Endodermal cell (in vitro differentiated cells): ENCODE data around the gene VAT1. TPM values are rescaled to one million over a fixed set of nuclear protein-coding genes. Genes with fewer than 3 reads are reported as not detected.

Source experiments
- DNase-seq: peaks from one replicate; pipeline ENCODE4 v3.0.0-alpha.2; 2017
- H3K27ac ChIP-seq: 2 replicates; pipeline ENCODE4 v1.5.1; 2013; ENCODE audit warnings: mild to moderate bottlenecking, low read depth, low read length, moderate library complexity
- H3K27me3 ChIP-seq: 2 replicates; pipeline ENCODE4 v1.6.1; 2013; ENCODE audit warnings: mild to moderate bottlenecking, low read length, moderate library complexity; ENCODE audit not compliant: insufficient read depth, control insufficient read depth, poor library complexity, severe bottlenecking
- H3K36me3 ChIP-seq: 2 replicates; pipeline ENCODE4 v1.7.0; 2013; ENCODE audit warnings: mild to moderate bottlenecking, low read length, moderate library complexity; ENCODE audit not compliant: control insufficient read depth, insufficient read depth
- H3K4me1 ChIP-seq: one replicate; pipeline ENCODE4 v1.7.0; 2013; ENCODE audit warnings: low read length; ENCODE audit not compliant: control insufficient read depth, insufficient read depth
- H3K4me3 ChIP-seq: 2 replicates; pipeline ENCODE4 v1.5.1; 2013; ENCODE audit warnings: mild to moderate bottlenecking, low read length, moderate library complexity
- H3K9ac ChIP-seq: 2 replicates; pipeline ENCODE4 v1.6.1; 2013; ENCODE audit warnings: mild to moderate bottlenecking, low read length, moderate library complexity; ENCODE audit not compliant: poor library complexity, severe bottlenecking; ENCODE audit errors: extremely low read depth
- H3K9me3 ChIP-seq: 2 replicates; pipeline ENCODE4 v1.6.1; 2013; ENCODE audit warnings: mild to moderate bottlenecking, low read length, moderate library complexity; ENCODE audit not compliant: control insufficient read depth
- H3K27ac Mint-ChIP-seq: 2 replicates; pipeline ENCODE4 v1.8.0; 2020; ENCODE audit warnings: mixed read lengths
- H3K27me3 Mint-ChIP-seq: 2 replicates; pipeline ENCODE4 v1.8.0; 2021; ENCODE audit warnings: mild to moderate bottlenecking, mixed read lengths; ENCODE audit not compliant: insufficient read depth
- H3K36me3 Mint-ChIP-seq: 2 replicates; pipeline ENCODE4 v1.8.0; 2020; ENCODE audit warnings: low read depth, mixed read lengths
- H3K4me1 Mint-ChIP-seq: 2 replicates; pipeline ENCODE4 v1.8.0; 2020; ENCODE audit warnings: mixed read lengths
- H3K4me3 Mint-ChIP-seq: 2 replicates; pipeline ENCODE4 v1.8.0; 2020; ENCODE audit warnings: mild to moderate bottlenecking, moderate library complexity, mixed read lengths
- H3K9me3 Mint-ChIP-seq: 2 replicates; pipeline ENCODE4 v1.8.0; 2020; ENCODE audit warnings: mild to moderate bottlenecking, mixed read lengths
- WGBS, 2 experiments: methylation state at CpG; one replicate each; pipeline versions ENCODE4 v1.1.5 to v1.1.7; 2013; ENCODE audit warnings: missing lambda C conversion rate in 2 of 2, mixed read lengths in 1 of 2; ENCODE audit not compliant: insufficient coverage in 1 of 2, insufficient read length in 1 of 2; 5-methylcytosine and 5-hydroxymethylcytosine counted together
- total RNA-seq, 2 donors: library from RNA; stranded (reverse); fragmentation: NEBNext Ultra II Directional in 1 of 2; extraction: Animal tissue kit (Norgen Biotek cat#: 25700) in 1 of 2; gene quantifications; 2 replicates in 1 of 2; 3 replicates in 1 of 2; pipeline ENCODE4 v1.2.1, GENCODE V29; 2021
- TF ChIP-seq, protein P1 (sequence below): fragments of 200-600 bp; sonication (generic); conservative IDR thresholded peaks from 2 replicates; pipeline ENCODE4 v1.5.0; 2021; ENCODE audit warnings: antibody characterized with exemption, mild to moderate bottlenecking

The VAT1 gene
- total RNA-seq, 2 donors from 2014 or later: 306 to 402 TPM

DNA sequence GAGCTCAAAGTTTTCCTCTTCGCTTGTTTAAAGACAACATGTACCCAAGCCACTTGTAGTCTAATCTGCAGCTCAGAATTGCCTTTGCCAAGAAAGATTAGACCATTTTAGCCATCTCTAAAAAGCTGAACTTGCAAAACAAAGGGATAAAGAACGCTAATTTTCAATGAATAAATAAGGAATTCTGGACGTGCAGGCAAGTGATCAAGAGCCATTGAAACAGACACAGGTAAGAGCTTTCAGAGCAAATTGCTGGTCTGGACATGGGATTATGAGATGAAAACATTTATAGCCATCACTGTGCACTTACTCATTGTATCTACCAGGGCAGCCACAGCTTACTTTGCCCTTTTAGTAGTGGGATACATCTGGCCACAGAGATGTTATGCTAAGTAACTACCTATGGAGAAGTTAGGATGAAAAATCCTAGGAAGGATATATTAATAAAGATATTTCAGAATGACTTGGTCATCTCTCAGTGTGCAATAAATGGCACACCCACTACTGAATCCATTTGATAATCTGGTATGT, 47.2 kb upstream of the VAT1 start:
- Mint-ChIP-seq H3K4me3 (no peak overlapping the region), H3K27ac (no peak overlapping the region), H3K9me3 (no peaks in the 10 kb centered on the region), H3K36me3 (peaks cover 36% of the 10 kb centered on the region), H3K4me1 (peaks cover 11% of the 10 kb centered on the region), H3K27me3 (no peaks in the 10 kb centered on the region)
- Histone ChIP-seq H3K27ac (peak overlapping the region; percentile 30), H3K4me3 (no peak overlapping the region), H3K27me3 (no peaks in the 10 kb centered on the region), H3K36me3 (peaks cover 41% of the 10 kb centered on the region), H3K9ac (no peak overlapping the region), H3K4me1 (peaks cover 2% of the 10 kb centered on the region), H3K9me3 (no peaks in the 10 kb centered on the region)
- WGBS, 2 experiments: 92 to 100% methylated on average over 3 of the region's 3 CpGs
- DNase-seq: no peak
- TF ChIP-seq, protein P1, sequence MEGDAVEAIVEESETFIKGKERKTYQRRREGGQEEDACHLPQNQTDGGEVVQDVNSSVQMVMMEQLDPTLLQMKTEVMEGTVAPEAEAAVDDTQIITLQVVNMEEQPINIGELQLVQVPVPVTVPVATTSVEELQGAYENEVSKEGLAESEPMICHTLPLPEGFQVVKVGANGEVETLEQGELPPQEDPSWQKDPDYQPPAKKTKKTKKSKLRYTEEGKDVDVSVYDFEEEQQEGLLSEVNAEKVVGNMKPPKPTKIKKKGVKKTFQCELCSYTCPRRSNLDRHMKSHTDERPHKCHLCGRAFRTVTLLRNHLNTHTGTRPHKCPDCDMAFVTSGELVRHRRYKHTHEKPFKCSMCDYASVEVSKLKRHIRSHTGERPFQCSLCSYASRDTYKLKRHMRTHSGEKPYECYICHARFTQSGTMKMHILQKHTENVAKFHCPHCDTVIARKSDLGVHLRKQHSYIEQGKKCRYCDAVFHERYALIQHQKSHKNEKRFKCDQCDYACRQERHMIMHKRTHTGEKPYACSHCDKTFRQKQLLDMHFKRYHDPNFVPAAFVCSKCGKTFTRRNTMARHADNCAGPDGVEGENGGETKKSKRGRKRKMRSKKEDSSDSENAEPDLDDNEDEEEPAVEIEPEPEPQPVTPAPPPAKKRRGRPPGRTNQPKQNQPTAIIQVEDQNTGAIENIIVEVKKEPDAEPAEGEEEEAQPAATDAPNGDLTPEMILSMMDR: no peak

DNA sequence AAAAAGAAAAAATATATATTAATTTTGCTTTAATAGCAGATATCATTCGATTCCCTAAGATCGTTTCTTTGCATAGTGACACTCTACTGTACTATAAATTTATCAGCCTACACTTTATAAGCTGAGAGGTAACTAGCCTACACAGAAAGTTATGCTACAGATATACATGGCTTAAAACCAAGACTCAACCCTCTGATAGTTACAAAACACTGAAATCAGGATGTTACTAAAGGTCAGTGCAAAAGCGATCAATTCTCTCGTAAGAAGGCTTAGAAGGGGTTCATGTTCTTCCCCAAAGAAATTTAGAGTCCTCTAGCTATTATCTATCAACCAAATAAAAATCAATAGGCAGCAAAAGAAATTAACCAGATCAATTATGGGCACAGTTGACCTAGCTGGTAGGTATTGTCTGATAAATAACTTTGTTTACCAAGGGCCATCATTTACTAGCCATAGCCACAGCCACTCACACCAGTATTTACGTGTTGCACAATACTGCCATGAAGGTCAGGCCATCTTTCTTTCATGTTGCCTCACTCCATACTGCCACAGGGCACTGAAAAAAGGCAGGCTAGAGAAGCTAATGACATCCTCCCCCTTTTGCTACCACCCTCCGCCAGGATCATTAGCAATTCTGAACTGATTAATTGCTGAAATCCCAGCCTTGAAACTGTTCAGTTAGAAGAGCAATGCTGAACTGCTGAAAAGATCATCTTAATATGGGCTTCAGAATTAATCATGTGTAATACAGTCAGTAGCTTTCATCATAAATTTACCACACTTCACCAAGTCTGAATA, 46.6 kb upstream of the VAT1 start:
- Mint-ChIP-seq H3K27ac (no peak overlapping the region), H3K9me3 (no peaks in the 10 kb centered on the region), H3K4me1 (peaks cover 17% of the 10 kb centered on the region), H3K4me3 (no peak overlapping the region), H3K27me3 (no peaks in the 10 kb centered on the region), H3K36me3 (peaks cover 31% of the 10 kb centered on the region)
- TF ChIP-seq, protein P1: no peak
- no peaks in the 10 kb centered on the region for H3K27me3 ChIP-seq
- peak overlapping the region; percentile 30 for H3K27ac ChIP-seq
- no peak overlapping the region for H3K4me3 ChIP-seq
- no peak for DNase-seq
- H3K9me3 ChIP-seq: no peaks in the 10 kb centered on the region
- peaks cover 8% of the 10 kb centered on the region for H3K4me1 ChIP-seq
- H3K9ac ChIP-seq: no peak overlapping the region
- peaks cover 35% of the 10 kb centered on the region for H3K36me3 ChIP-seq
- 91 to 100% methylated on average over 4 to 6 of the region's 6 CpGs for WGBS, 2 experiments

DNA sequence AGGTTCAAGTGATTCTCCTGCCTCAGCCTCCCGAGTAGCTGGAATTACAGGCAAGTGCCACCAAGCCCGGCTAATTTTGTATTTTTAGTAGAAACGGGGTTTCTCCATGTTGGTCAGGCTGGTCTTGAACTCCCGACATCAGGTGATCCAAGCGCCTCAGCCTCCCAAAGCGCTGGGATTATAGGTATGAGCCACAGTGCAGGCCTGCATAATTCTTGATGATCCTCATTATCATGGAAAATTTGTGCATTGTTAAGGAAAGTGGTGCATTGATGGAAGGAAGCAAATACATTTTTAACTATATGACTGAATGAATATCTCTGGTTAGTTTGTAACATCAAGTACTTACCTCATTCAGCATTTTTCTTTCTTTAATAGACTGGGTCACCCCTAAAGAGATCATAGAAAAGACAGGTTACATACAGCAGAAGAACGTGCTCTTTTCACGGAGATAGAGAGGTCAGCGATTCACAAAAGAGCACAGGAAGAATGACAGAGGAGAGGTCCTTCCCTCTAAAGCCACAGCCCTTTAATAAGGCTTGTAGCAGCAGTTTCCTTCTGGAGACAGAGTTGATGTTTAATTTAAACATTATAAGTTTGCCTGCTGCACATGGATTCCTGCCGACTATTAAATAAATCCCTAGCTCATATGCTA, 40.9 kb upstream of the VAT1 start:
- no peak overlapping the region for H3K4me3 Mint-ChIP-seq
- H3K27ac Mint-ChIP-seq: peak overlapping the region; percentile 45
- Histone ChIP-seq H3K4me3 (no peak overlapping the region), H3K36me3 (peaks cover 18% of the 10 kb centered on the region), H3K27me3 (no peaks in the 10 kb centered on the region), H3K9me3 (no peaks in the 10 kb centered on the region), H3K4me1 (peaks cover 18% of the 10 kb centered on the region), H3K27ac (no peak overlapping the region), H3K9ac (no peak overlapping the region)
- peaks cover 23% of the 10 kb centered on the region for H3K4me1 Mint-ChIP-seq
- TF ChIP-seq, protein P1: no peak
- H3K27me3 Mint-ChIP-seq: no peaks in the 10 kb centered on the region
- DNase-seq: no peak
- H3K9me3 Mint-ChIP-seq: no peaks in the 10 kb centered on the region
- 90 to 94% methylated on average over 9 to 10 of the region's 10 CpGs for WGBS, 2 experiments
- peaks cover 30% of the 10 kb centered on the region for H3K36me3 Mint-ChIP-seq
